CD14-positive monocyte (primary cell): ENCODE data around the gene ITPK1. TPM values are rescaled to one million over a fixed set of nuclear protein-coding genes. Genes with fewer than 3 reads are reported as not detected.

Experiments used
- DNase-seq, 3 donors: peaks; one replicate each; pipeline ENCODE4 v3.0.0-alpha.2; 2011 to 2022
- H2AFZ ChIP-seq: 2 replicates; pipeline ENCODE4 v1.6.0; 2012; ENCODE audit warnings: mild to moderate bottlenecking, low read depth, low read length, inconsistent platforms; ENCODE audit not compliant: insufficient read depth, poor library complexity, severe bottlenecking
- H3K27ac ChIP-seq, 2 donors: 1 replicate in 1 of 2; 2 replicates in 1 of 2; pipeline ENCODE4 v1.5.1; 2012 to 2013; ENCODE audit warnings: low read length in 2 of 2, control low read depth in 1 of 2, inconsistent platforms in 1 of 2, low read depth in 1 of 2, mild to moderate bottlenecking in 1 of 2
- H3K27me3 ChIP-seq, 2 donors: one replicate each; pipeline versions ENCODE4 v1.6.0 to v1.6.1; 2011 to 2013; ENCODE audit warnings: low read length in 2 of 2; ENCODE audit not compliant: control insufficient read depth in 2 of 2, insufficient read depth in 2 of 2
- H3K36me3 ChIP-seq, 2 donors: replicated peaks in 1 of 2; 1 replicate in 1 of 2; 2 replicates in 1 of 2; pipeline versions ENCODE4 v1.5.1 to v1.6.1; 2012 to 2013; ENCODE audit warnings: low read length in 2 of 2, control low read depth in 1 of 2, inconsistent platforms in 1 of 2, mild to moderate bottlenecking in 1 of 2; ENCODE audit not compliant: insufficient read depth in 2 of 2, control insufficient read depth in 1 of 2
- H3K4me1 ChIP-seq, 2 donors: 1 replicate in 1 of 2; 2 replicates in 1 of 2; pipeline versions ENCODE4 v1.5.1 to v1.6.1; 2012 to 2013; ENCODE audit warnings: low read length in 2 of 2, control low read depth in 1 of 2, inconsistent platforms in 1 of 2, mild to moderate bottlenecking in 1 of 2, moderate library complexity in 1 of 2; ENCODE audit not compliant: insufficient read depth in 2 of 2, control insufficient read depth in 1 of 2
- H3K4me2 ChIP-seq: replicated peaks from 2 replicates; pipeline ENCODE3; 2012; ENCODE audit warnings: low read length, moderate library complexity, mild to moderate bottlenecking; ENCODE audit not compliant: poor library complexity, severe bottlenecking; ENCODE audit errors: extremely low read depth
- H3K4me3 ChIP-seq, 3 experiments: fragments of 200-600 bp in 1 of 3; sonication (generic) in 1 of 3; replicated peaks in 1 of 3; 1 replicate in 2 of 3; 2 replicates in 1 of 3; pipeline ENCODE4 v1.5.1; 2011 to 2013; ENCODE audit warnings: low read length in 3 of 3, mild to moderate bottlenecking in 3 of 3, control low read depth in 2 of 3, low read depth in 2 of 3, inconsistent platforms in 1 of 3, moderate library complexity in 1 of 3
- H3K79me2 ChIP-seq: 2 replicates; pipeline ENCODE4 v1.6.0; 2012; ENCODE audit warnings: mild to moderate bottlenecking, control low read depth, inconsistent platforms, low read length, moderate library complexity; ENCODE audit not compliant: insufficient read depth
- H3K9ac ChIP-seq: 2 replicates; pipeline ENCODE4 v1.6.0; 2017; ENCODE audit warnings: low read length, mild to moderate bottlenecking; ENCODE audit not compliant: insufficient read depth, poor library complexity, severe bottlenecking
- H3K9me3 ChIP-seq, 2 donors: replicated peaks in 1 of 2; 1 replicate in 1 of 2; 2 replicates in 1 of 2; pipeline versions ENCODE4 v1.5.1 to v1.6.1; 2012 to 2013; ENCODE audit warnings: low read length in 2 of 2, control low read depth in 1 of 2; ENCODE audit not compliant: control insufficient read depth in 1 of 2, insufficient read depth in 1 of 2
- H4K20me1 ChIP-seq: 2 replicates; pipeline ENCODE4 v1.6.0; 2012; ENCODE audit warnings: mild to moderate bottlenecking, low read length, control low read depth, moderate library complexity; ENCODE audit not compliant: insufficient read depth
- H3K27ac Mint-ChIP-seq, 7 donors: one replicate each; pipeline ENCODE4 v1.8.0; 2020; ENCODE audit warnings: mild to moderate bottlenecking in 7 of 7, mixed read lengths in 7 of 7, moderate library complexity in 6 of 7, inconsistent platforms in 2 of 7
- H3K27me3 Mint-ChIP-seq, 3 donors: one replicate each; pipeline ENCODE4 v1.8.0; 2021 to 2022; ENCODE audit warnings: low read depth in 3 of 3, mild to moderate bottlenecking in 3 of 3, mixed read lengths in 3 of 3, moderate library complexity in 3 of 3, inconsistent platforms in 1 of 3
- H3K36me3 Mint-ChIP-seq, 2 donors: one replicate each; pipeline ENCODE4 v1.8.0; 2020; ENCODE audit warnings: mixed read lengths in 2 of 2, inconsistent platforms in 1 of 2, mild to moderate bottlenecking in 1 of 2
- H3K4me1 Mint-ChIP-seq: one replicate; pipeline ENCODE4 v1.8.0; 2020; ENCODE audit warnings: mild to moderate bottlenecking, mixed read lengths
- H3K4me3 Mint-ChIP-seq, 2 donors: one replicate each; pipeline ENCODE4 v1.8.0; 2020; ENCODE audit warnings: mild to moderate bottlenecking in 2 of 2, mixed read lengths in 2 of 2, moderate library complexity in 1 of 2
- H3K9me3 Mint-ChIP-seq, 7 donors: one replicate each; pipeline ENCODE4 v1.8.0; 2020 to 2022; ENCODE audit warnings: mixed read lengths in 7 of 7, mild to moderate bottlenecking in 6 of 7, moderate library complexity in 6 of 7, inconsistent platforms in 2 of 7
- CTCF ChIP-seq: fragments of 200-600 bp; IDR thresholded peaks from one replicate; pipeline ENCODE4 v1.8.0; 2022; ENCODE audit warnings: antibody characterized with exemption, mild to moderate bottlenecking
- WGBS: methylation state at CpG from one replicate; pipeline ENCODE4 v1.1.5; 2013; ENCODE audit warnings: missing lambda C conversion rate; ENCODE audit not compliant: insufficient coverage; 5-methylcytosine and 5-hydroxymethylcytosine counted together
- intact Hi-C, 2 donors: fragments of 100-400 bp; cut with micrococcal nuclease; formaldehyde crosslinking; loops; one replicate each; pipeline versions ENCODE4 v1.15.0 to v1.15.1; 2023
- polyA plus RNA-seq, 3 donors: library from polyadenylated mRNA; depleted of rRNA in 1 of 3; unstranded in 2 of 3; stranded (reverse) in 1 of 3; fragments of 300-500 nt in 2 of 3; fragments of >200 nt in 1 of 3; fragmentation: Illumina TruSeq in 2 of 3; gene quantifications; 1 replicate in 2 of 3; 2 replicates in 1 of 3; pipeline ENCODE4 v1.2.3, GENCODE V29; 2012 to 2021

The ITPK1 gene
- polyA plus RNA-seq, 3 donors: 57.1 to 144 (median 63.0) TPM

- peaks cover 75% of the 10 kb centered on the region for H3K4me1 Mint-ChIP-seq
- WGBS: 75% methylated on average over 6 of the region's 9 CpGs
- H3K27ac Mint-ChIP-seq: peak overlapping the region in 2 of 7 donors; percentile 5 to 32
- intact Hi-C loops: no loop called here
- Histone ChIP-seq H3K4me1 (peaks cover 54 to 58% of the 10 kb centered on the region in 2 donors), H4K20me1 (peaks cover 76% of the 10 kb centered on the region), H3K4me2 (no peak overlapping the region), H3K9ac (no peak overlapping the region), H2AFZ (no peak overlapping the region), H3K36me3 (peaks cover 0 to 8% of the 10 kb centered on the region in 2 donors), H3K9me3 (no peaks in the 10 kb centered on the region), H3K79me2 (peaks cover 92% of the 10 kb centered on the region), H3K4me3 (no peak overlapping the region), H3K27ac (peak overlapping the region in 1 of 2 donors; percentile 26), H3K27me3 (no peaks in the 10 kb centered on the region)
- no peak for TF ChIP-seq CTCF
- no peak for DNase-seq
- peaks cover 0 to 2% (median 0%) of the 10 kb centered on the region in 7 donors for H3K9me3 Mint-ChIP-seq
- H3K4me3 Mint-ChIP-seq: no peak overlapping the region
- H3K36me3 Mint-ChIP-seq: peaks cover 19 to 25% of the 10 kb centered on the region in 2 donors
- H3K27me3 Mint-ChIP-seq: peaks cover 0 to 3% (median 0%) of the 10 kb centered on the region in 3 donors
Measured at GRCh38 chr14:93079321-93079720, 36.4 kb downstream of the ITPK1 start.

GRCh38 chr14:93078870-93079269 lies 36.9 kb downstream of the ITPK1 start:
- TF ChIP-seq CTCF: no peak
- no peak for DNase-seq
- Histone ChIP-seq H3K36me3 (peaks cover 0 to 8% of the 10 kb centered on the region in 2 donors), H3K27me3 (no peaks in the 10 kb centered on the region), H3K4me3 (no peak overlapping the region), H4K20me1 (peaks cover 72% of the 10 kb centered on the region), H3K4me1 (peaks cover 54 to 59% of the 10 kb centered on the region in 2 donors), H2AFZ (no peak overlapping the region), H3K79me2 (peaks cover 87% of the 10 kb centered on the region), H3K9ac (no peak overlapping the region), H3K9me3 (no peaks in the 10 kb centered on the region), H3K4me2 (no peak overlapping the region), H3K27ac (peak overlapping the region in 1 of 2 donors; percentile 26)
- Mint-ChIP-seq H3K4me1 (peaks cover 75% of the 10 kb centered on the region), H3K27ac (peak overlapping the region in 4 of 7 donors; percentile 4 to 64 (median 30)), H3K4me3 (no peak overlapping the region), H3K9me3 (peaks cover 0 to 2% (median 0%) of the 10 kb centered on the region in 7 donors), H3K36me3 (peaks cover 15 to 24% of the 10 kb centered on the region in 2 donors), H3K27me3 (peaks cover 0 to 3% (median 0%) of the 10 kb centered on the region in 3 donors)
- intact Hi-C loops: no loop called here
- WGBS: 81% methylated on average over 7 of the region's 9 CpGs
